Thyroid gland (tissue), 4 donors: ENCODE measurements around the gene TMEM95. TPM values are rescaled to one million over a fixed set of nuclear protein-coding genes. Genes with fewer than 3 reads are reported as not detected.

Experiments used
- DNase-seq, 2 donors: peaks; one replicate each; pipeline ENCODE4 v3.0.0-alpha.2; 2019
- H3K27ac ChIP-seq, 3 donors: fragments of 200-600 bp; sonication (generic); 1 replicate in 2 of 3; 2 replicates in 1 of 3; pipeline ENCODE4 v1.5.1; 2016 to 2019; ENCODE audit warnings: mild to moderate bottlenecking in 1 of 3, moderate library complexity in 1 of 3
- H3K27me3 ChIP-seq: fragments of 200-600 bp; sonication (generic); one replicate; pipeline ENCODE4 v1.5.1; 2019
- H3K36me3 ChIP-seq, 2 donors: fragments of 200-600 bp; sonication (generic); one replicate each; pipeline ENCODE4 v1.5.1; 2016 to 2019
- H3K4me1 ChIP-seq, 2 donors: fragments of 200-600 bp; sonication (generic); one replicate each; pipeline ENCODE4 v1.5.1; 2017 to 2019
- H3K4me3 ChIP-seq, 3 donors: fragments of 200-600 bp; sonication (generic); replicated peaks in 1 of 3; 1 replicate in 2 of 3; 2 replicates in 1 of 3; pipeline ENCODE4 v1.5.1; 2016; ENCODE audit warnings: mild to moderate bottlenecking in 1 of 3
- H3K9me3 ChIP-seq: fragments of 200-600 bp; sonication (generic); one replicate; pipeline ENCODE4 v1.5.1; 2017
- CTCF ChIP-seq, 6 experiments: fragments of 200-600 bp in 3 of 6; fragments of 450-650 bp in 3 of 6; sonication (generic) in 3 of 6; IDR thresholded peaks; one replicate each; pipeline ENCODE4 v1.5.1; 2016 to 2019; ENCODE audit warnings: antibody characterized with exemption in 6 of 6, mild to moderate bottlenecking in 2 of 6, inconsistent platforms in 1 of 6, moderate library complexity in 1 of 6
- POLR2A ChIP-seq, 2 donors: fragments of 450-650 bp; IDR thresholded peaks; one replicate each; pipeline ENCODE4 v1.6.1; 2017; ENCODE audit warnings: antibody characterized with exemption in 2 of 2, mild to moderate bottlenecking in 2 of 2, moderate library complexity in 1 of 2
- WGBS, 2 donors: methylation state at CpG; one replicate each; pipeline ENCODE4 v1.1.5; 2017; 5-methylcytosine and 5-hydroxymethylcytosine counted together
- intact Hi-C: fragments of 100-400 bp; cut with DNase I; formaldehyde crosslinking; loops from one replicate; pipeline ENCODE4 v1.15.1; 2023
- total RNA-seq, 4 donors: library from RNA; depleted of rRNA; stranded (reverse); fragments of >200 nt; gene quantifications; one replicate each; pipeline ENCODE4 v1.2.3, GENCODE V29; 2016

The TMEM95 gene
- total RNA-seq, 4 donors from 2014 or later = not detected

- Histone ChIP-seq H3K4me1 (peaks cover 4 to 15% of the 10 kb centered on the region in 2 donors), H3K9me3 (no peaks in the 10 kb centered on the region), H3K4me3 (no peak overlapping the region), H3K27me3 (no peaks in the 10 kb centered on the region), H3K36me3 (peaks cover 17 to 18% of the 10 kb centered on the region in 2 donors), H3K27ac (no peak overlapping the region)
- intact Hi-C loops = no loop called here
- no peak for DNase-seq
- TF ChIP-seq CTCF (IDR thresholded peaks at IDR 0.05) (no peak), POLR2A (IDR thresholded peaks at IDR 0.05) (no peak)
- 73 to 88% methylated on average over 1 of the region's 1 CpG for WGBS, 2 donors
Measured at GRCh38 chr17:7328009-7328408, 26.9 kb upstream of the TMEM95 start.

GRCh38 chr17:7328840-7329373, 26.0 kb upstream of the TMEM95 start, which contains the start of gene NEURL4:
TSS of gene NEURL4 (minus strand) at chr17:7329335. CDS start at chr17:7329312, 23 bp downstream.
- H3K4me1 ChIP-seq = peaks cover 4 to 15% of the 10 kb centered on the region in 2 donors
- no peaks in the 10 kb centered on the region for H3K9me3 ChIP-seq
- no peak for DNase-seq
- peak within 1 kb of the TSS; percentile 37 to 80 (median 66) for H3K4me3 ChIP-seq
- peak within 1 kb of the TSS; percentile 64 to 91 (median 78) for H3K27ac ChIP-seq
- WGBS, 2 donors = 0 to 1% methylated on average over 17 to 27 of the region's 50 CpGs
- H3K36me3 ChIP-seq = peaks cover 9 to 10% of the 10 kb centered on the region in 2 donors
- no peak for TF ChIP-seq POLR2A (IDR thresholded peaks at IDR 0.05)
- no peak for TF ChIP-seq CTCF (IDR thresholded peaks at IDR 0.05)
- H3K27me3 ChIP-seq = no peaks in the 10 kb centered on the region
- intact Hi-C loops = no loop called here

- DNase-seq = peak; percentile 98 to 99
- intact Hi-C loops = no loop called here
- Histone ChIP-seq H3K27ac (peak overlapping the region; percentile 64 to 91 (median 78)), H3K36me3 (peaks cover 3 to 4% of the 10 kb centered on the region in 2 donors), H3K27me3 (no peaks in the 10 kb centered on the region), H3K9me3 (no peaks in the 10 kb centered on the region), H3K4me1 (peaks cover 4 to 15% of the 10 kb centered on the region in 2 donors), H3K4me3 (peak overlapping the region; percentile 37 to 80 (median 66))
- TF ChIP-seq CTCF (IDR thresholded peaks at IDR 0.05) (peak in 1 of 6 experiments; percentile 4), POLR2A (IDR thresholded peaks at IDR 0.05) (peak; percentile 61 to 86)
- 0 to 1% methylated on average over 24 to 26 of the region's 43 CpGs for WGBS, 2 donors
Measured at GRCh38 chr17:7329374-7329996, 25.5 kb upstream of the TMEM95 start.

DNA sequence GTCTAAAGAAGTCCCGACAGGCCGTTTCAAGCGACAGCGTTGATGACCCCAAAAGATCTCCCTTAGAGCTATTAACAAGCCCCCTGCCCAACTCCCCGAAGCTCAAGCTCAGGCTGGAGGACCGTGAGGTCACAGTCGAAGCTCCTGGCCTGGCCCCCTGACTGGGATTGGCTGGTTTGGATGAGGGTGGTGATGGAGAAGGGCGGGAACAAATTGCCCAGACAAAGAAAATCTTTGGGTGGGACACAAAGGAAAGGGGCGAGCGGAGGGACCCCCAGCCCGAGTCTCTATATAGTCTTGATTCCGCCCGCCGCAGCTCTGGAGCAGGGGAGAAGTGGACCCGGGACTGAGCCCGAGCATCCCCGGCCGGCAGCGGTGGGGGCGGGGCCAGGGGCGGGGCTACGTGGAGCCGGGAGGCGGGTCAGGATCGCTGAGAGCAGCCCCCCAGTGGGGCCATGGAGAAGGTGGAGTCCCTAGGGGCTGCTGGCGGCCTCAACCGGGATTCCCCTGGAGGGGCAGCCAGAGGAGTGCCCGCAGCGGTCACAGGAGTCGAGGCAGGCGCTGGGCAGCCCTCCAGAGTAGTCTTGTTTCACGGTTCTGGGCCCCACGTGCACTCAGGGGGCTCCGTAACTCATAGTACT, 24.8 kb upstream of the TMEM95 start:
- Histone ChIP-seq H3K4me1 (peaks cover 4 to 15% of the 10 kb centered on the region in 2 donors), H3K36me3 (no peaks in the 10 kb centered on the region), H3K27ac (peak overlapping the region; percentile 64 to 91 (median 78)), H3K4me3 (peak overlapping the region; percentile 37 to 80 (median 52)), H3K27me3 (no peaks in the 10 kb centered on the region), H3K9me3 (no peaks in the 10 kb centered on the region)
- intact Hi-C loops = no loop called here
- WGBS, 2 donors = 1 to 4% methylated on average over 16 to 19 of the region's 34 CpGs
- peak; percentile 69 to 72 for DNase-seq
- TF ChIP-seq CTCF (IDR thresholded peaks at IDR 0.05) (no peak), POLR2A (IDR thresholded peaks at IDR 0.05) (no peak)

DNA sequence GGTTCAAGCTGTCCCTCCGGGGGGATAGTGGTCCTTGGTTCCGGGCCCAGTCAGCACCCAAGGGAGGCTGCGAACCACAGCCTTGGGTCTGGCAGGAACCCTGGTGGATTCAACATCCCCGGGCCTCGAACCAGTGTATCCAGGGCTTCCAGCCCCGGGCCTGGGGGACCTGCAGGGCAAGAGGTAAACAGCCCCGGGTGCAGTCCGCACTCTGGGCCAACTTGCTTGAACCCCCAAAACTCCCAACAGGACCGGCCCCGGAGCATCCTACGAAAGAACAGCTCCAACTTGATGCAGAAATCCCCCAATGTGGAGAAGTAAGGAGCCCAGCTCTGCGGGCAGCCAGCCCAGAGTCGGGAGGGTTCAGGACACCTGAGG, 24.3 kb upstream of the TMEM95 start:
- no peak for DNase-seq
- Histone ChIP-seq H3K4me1 (peaks cover 4 to 15% of the 10 kb centered on the region in 2 donors), H3K9me3 (no peaks in the 10 kb centered on the region), H3K27ac (peak overlapping the region in 1 of 3 donors; percentile 91), H3K4me3 (peak overlapping the region in 1 of 3 donors; percentile 80), H3K36me3 (no peaks in the 10 kb centered on the region), H3K27me3 (no peaks in the 10 kb centered on the region)
- no peak for TF ChIP-seq POLR2A (IDR thresholded peaks at IDR 0.05)
- TF ChIP-seq CTCF (IDR thresholded peaks at IDR 0.05) = no peak
- intact Hi-C loops = no loop called here
- WGBS, 2 donors = 79 to 84% methylated on average over 4 to 5 of the region's 13 CpGs
